ENCODE measurements around the gene SLC47A2.

GRCh38 chr17:19712436-19713004 is 3.9 kb downstream of the SLC47A2 start:
- TF ChIP-seq EZH2 (IDR thresholded peaks at IDR 0.05; ENCODE audit: borderline replicate concordance, low read depth, low read length, severe bottlenecking) = no peak
- TF ChIP-seq, protein P1, sequence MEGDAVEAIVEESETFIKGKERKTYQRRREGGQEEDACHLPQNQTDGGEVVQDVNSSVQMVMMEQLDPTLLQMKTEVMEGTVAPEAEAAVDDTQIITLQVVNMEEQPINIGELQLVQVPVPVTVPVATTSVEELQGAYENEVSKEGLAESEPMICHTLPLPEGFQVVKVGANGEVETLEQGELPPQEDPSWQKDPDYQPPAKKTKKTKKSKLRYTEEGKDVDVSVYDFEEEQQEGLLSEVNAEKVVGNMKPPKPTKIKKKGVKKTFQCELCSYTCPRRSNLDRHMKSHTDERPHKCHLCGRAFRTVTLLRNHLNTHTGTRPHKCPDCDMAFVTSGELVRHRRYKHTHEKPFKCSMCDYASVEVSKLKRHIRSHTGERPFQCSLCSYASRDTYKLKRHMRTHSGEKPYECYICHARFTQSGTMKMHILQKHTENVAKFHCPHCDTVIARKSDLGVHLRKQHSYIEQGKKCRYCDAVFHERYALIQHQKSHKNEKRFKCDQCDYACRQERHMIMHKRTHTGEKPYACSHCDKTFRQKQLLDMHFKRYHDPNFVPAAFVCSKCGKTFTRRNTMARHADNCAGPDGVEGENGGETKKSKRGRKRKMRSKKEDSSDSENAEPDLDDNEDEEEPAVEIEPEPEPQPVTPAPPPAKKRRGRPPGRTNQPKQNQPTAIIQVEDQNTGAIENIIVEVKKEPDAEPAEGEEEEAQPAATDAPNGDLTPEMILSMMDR (IDR thresholded peaks at IDR 0.05; ENCODE audit: borderline replicate concordance, extremely low read depth, low read length, poor library complexity, severe bottlenecking) = no peak

Data from DND-41 (cell line).